ENCODE measurements around the gene TANGO2.

Gene TANGO2

GRCh38 chr22:20051927-20052308 is 31.0 kb downstream of the TANGO2 start:
- H3K4me3 ChIP-seq (ENCODE audit: low read depth, low read length) = no peak overlapping the region
- TF ChIP-seq MYC (IDR thresholded peaks at IDR 0.05; ENCODE audit: low read depth, low read length) = no peak
- no peak for TF ChIP-seq CTCF (IDR thresholded peaks at IDR 0.05; ENCODE audit: low read depth, low read length)
- no peak for TF ChIP-seq POLR2A (IDR thresholded peaks at IDR 0.05; ENCODE audit: extremely low read depth, insufficient read length)
- TF ChIP-seq, protein P1, sequence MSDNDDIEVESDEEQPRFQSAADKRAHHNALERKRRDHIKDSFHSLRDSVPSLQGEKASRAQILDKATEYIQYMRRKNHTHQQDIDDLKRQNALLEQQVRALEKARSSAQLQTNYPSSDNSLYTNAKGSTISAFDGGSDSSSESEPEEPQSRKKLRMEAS (IDR thresholded peaks at IDR 0.05; ENCODE audit: low read depth, low read length) = no peak
- no peak for DNase-seq (ENCODE audit: low read depth)

GRCh38 chr22:20052309-20053259 is 31.7 kb downstream of the TANGO2 start:
- TF ChIP-seq CTCF (IDR thresholded peaks at IDR 0.05; ENCODE audit: low read depth, low read length) = no peak
- TF ChIP-seq, protein P1 (IDR thresholded peaks at IDR 0.05; ENCODE audit: low read depth, low read length) = no peak
- TF ChIP-seq POLR2A (IDR thresholded peaks at IDR 0.05; ENCODE audit: extremely low read depth, insufficient read length) = no peak
- no peak for TF ChIP-seq MYC (IDR thresholded peaks at IDR 0.05; ENCODE audit: low read depth, low read length)
- H3K4me3 ChIP-seq (ENCODE audit: low read depth, low read length) = no peak overlapping the region
- no peak for DNase-seq (ENCODE audit: low read depth)

- no peak for DNase-seq (ENCODE audit: low read depth)
These were observed 32.6 kb downstream of the TANGO2 start for GRCh38 chr22:20053407-20054033.

DNA sequence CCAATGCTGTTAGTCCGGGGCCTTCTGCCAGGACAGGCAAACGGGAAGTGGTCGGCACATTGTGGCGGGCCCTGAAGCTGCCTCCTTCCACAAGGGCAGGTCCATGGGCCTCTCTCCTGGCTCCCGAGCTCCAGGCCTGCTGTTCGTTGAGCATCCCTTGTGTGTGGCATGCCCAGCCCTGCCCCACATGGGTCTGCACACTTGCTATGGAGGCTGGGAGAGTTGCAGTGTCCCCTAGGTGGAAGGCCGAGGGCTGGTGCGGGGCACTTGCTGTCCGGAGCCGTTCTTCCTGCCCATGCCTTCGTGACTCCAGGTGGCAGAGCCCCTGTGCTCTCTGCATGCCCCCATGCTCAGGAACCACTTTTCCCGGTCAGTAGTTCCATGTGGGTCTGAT is 33.1 kb downstream of the TANGO2 start:
- TF ChIP-seq CTCF (IDR thresholded peaks at IDR 0.05; ENCODE audit: low read depth, low read length) = no peak
- TF ChIP-seq, protein P1 (IDR thresholded peaks at IDR 0.05; ENCODE audit: low read depth, low read length) = no peak
- no peak for TF ChIP-seq MYC (IDR thresholded peaks at IDR 0.05; ENCODE audit: low read depth, low read length)
- TF ChIP-seq POLR2A (IDR thresholded peaks at IDR 0.05; ENCODE audit: extremely low read depth, insufficient read length) = no peak
- no peak for DNase-seq (ENCODE audit: low read depth)
- no peak overlapping the region for H3K4me3 ChIP-seq (ENCODE audit: low read depth, low read length)

More at GRCh38 chr22:20053407-20054033, 32.6 kb downstream of the TANGO2 start:
- TF ChIP-seq, protein P1 (IDR thresholded peaks at IDR 0.05; ENCODE audit: low read depth, low read length) = no peak
- TF ChIP-seq CTCF (IDR thresholded peaks at IDR 0.05; ENCODE audit: low read depth, low read length) = no peak
- TF ChIP-seq MYC (IDR thresholded peaks at IDR 0.05; ENCODE audit: low read depth, low read length) = no peak
- no peak for TF ChIP-seq POLR2A (IDR thresholded peaks at IDR 0.05; ENCODE audit: extremely low read depth, insufficient read length)
- no peak overlapping the region for H3K4me3 ChIP-seq (ENCODE audit: low read depth, low read length)

DNA sequence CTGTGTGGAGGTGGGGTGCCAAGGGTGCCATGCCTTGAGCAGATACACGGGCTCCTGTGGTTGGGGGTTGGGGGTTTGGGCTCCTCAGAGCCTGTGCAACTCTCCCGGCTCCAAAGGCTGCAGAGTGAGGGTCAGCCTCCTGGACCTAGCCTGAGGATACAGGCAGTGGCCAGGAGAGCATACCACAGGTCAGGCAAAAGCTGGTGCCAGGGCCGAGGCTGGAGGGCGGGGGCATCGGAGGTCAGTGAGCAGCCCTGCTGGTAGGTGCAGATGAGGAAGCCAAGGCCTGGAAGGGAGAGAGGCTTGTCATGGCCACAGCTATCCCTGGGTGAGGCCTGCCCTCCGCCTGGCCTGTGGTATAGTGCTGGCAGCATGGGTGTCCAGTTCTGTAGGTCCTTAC is 33.6 kb downstream of the TANGO2 start:
- TF ChIP-seq, protein P1 (IDR thresholded peaks at IDR 0.05; ENCODE audit: low read depth, low read length) = no peak
- TF ChIP-seq MYC (IDR thresholded peaks at IDR 0.05; ENCODE audit: low read depth, low read length) = no peak
- no peak for TF ChIP-seq CTCF (IDR thresholded peaks at IDR 0.05; ENCODE audit: low read depth, low read length)
- no peak for TF ChIP-seq POLR2A (IDR thresholded peaks at IDR 0.05; ENCODE audit: extremely low read depth, insufficient read length)
- no peak overlapping the region for H3K4me3 ChIP-seq (ENCODE audit: low read depth, low read length)
- no peak for DNase-seq (ENCODE audit: low read depth)

All from NB4 (cell line).